H1 (cell line): ENCODE data around the gene MSH2. TPM values are rescaled to one million over a fixed set of nuclear protein-coding genes. Genes with fewer than 3 reads are reported as not detected.
A peak's percentile ranks its signal among the peaks of the same experiment; 100 is the strongest.

Source experiments
- CTCF ChIA-PET: fragments of 300-600 bp; sonication (Branson Sonifier 250); formaldehyde crosslinking; loops from one replicate; lab custom pipeline; 2021; ENCODE audit not compliant: partially characterized antibody; lab: Charles Lee
- POLR2A ChIA-PET: fragments of 300-600 bp; sonication (Branson Sonifier 250); formaldehyde crosslinking; loops from one replicate; lab custom pipeline; 2021; ENCODE audit warnings: inconsistent platforms; ENCODE audit not compliant: partially characterized antibody; lab: Charles Lee
- DNase-seq, 2 experiments: peaks; one replicate each; pipeline versions ENCODE4 v3.0.0 to v3.0.0-alpha.2; 2010 to 2022; ENCODE audit warnings: low spot score in 2 of 2, low read depth in 1 of 2, mixed read lengths in 1 of 2
- FAIRE-seq: peaks from 2 replicates; lab custom pipeline; 2011; peaks lifted over from hg19 to GRCh38; lab: Jason Lieb, UNC
- H2AFZ ChIP-seq: 2 replicates; pipeline ENCODE4 v1.8.1; 2012; ENCODE audit warnings: low read length, inconsistent platforms
- H2AK5ac ChIP-seq: 2 replicates; pipeline ENCODE4 v1.6.1; 2013; ENCODE audit warnings: low read depth, low read length
- H2BK120ac ChIP-seq: replicated peaks from 2 replicates; pipeline ENCODE3; 2013; ENCODE audit warnings: low read depth, low read length, inconsistent platforms
- H2BK12ac ChIP-seq: 2 replicates; pipeline ENCODE4 v1.6.1; 2013; ENCODE audit warnings: low read depth, low read length
- H2BK15ac ChIP-seq: 2 replicates; pipeline ENCODE4 v1.6.1; 2013; ENCODE audit warnings: low read length
- H2BK20ac ChIP-seq: 2 replicates; pipeline ENCODE4 v1.6.1; 2013; ENCODE audit warnings: low read length
- H2BK5ac ChIP-seq: 2 replicates; pipeline ENCODE4 v1.6.1; 2013; ENCODE audit warnings: low read depth, low read length
- H3K14ac ChIP-seq: 2 replicates; pipeline ENCODE4 v1.6.1; 2013; ENCODE audit warnings: inconsistent platforms; ENCODE audit not compliant: insufficient read length
- H3K18ac ChIP-seq: 2 replicates; pipeline ENCODE4 v1.6.1; 2013; ENCODE audit warnings: low read length; ENCODE audit errors: extremely low read depth
- H3K23ac ChIP-seq: 2 replicates; pipeline ENCODE4 v1.6.1; 2013; ENCODE audit warnings: inconsistent platforms; ENCODE audit not compliant: insufficient read length
- H3K23me2 ChIP-seq: 2 replicates; pipeline ENCODE4 v1.6.1; 2013; ENCODE audit warnings: low read depth, low read length
- H3K27ac ChIP-seq: 2 replicates; pipeline ENCODE4 v1.6.1; 2011; ENCODE audit warnings: low read depth, low read length, inconsistent platforms
- H3K27me3 ChIP-seq, 4 experiments: replicated peaks in 1 of 4; 1 replicate in 1 of 4; 2 replicates in 3 of 4; pipeline versions ENCODE4 v1.6.1 to v1.8.1; 2011 to 2013; ENCODE audit warnings: low read length in 3 of 4, mild to moderate bottlenecking in 3 of 4, inconsistent platforms in 2 of 4, mixed read lengths in 2 of 4, moderate library complexity in 1 of 4; ENCODE audit not compliant: control insufficient read depth in 3 of 4, insufficient read depth in 3 of 4; ENCODE audit errors: extremely low read depth in 1 of 4
- H3K36me3 ChIP-seq, 4 experiments: 2 replicates each; pipeline versions ENCODE4 v1.6.1 to v1.8.1; 2011 to 2013; ENCODE audit warnings: mild to moderate bottlenecking in 4 of 4, low read length in 3 of 4, moderate library complexity in 2 of 4, control low read depth in 1 of 4, inconsistent platforms in 1 of 4; ENCODE audit not compliant: insufficient read depth in 4 of 4, control insufficient read depth in 2 of 4
- H3K4ac ChIP-seq: replicated peaks from 2 replicates; pipeline ENCODE3; 2013; ENCODE audit warnings: low read length, low read depth, mixed read lengths, inconsistent platforms; ENCODE audit not compliant: insufficient read length
- H3K4me1 ChIP-seq, 4 experiments: replicated peaks in 1 of 4; 1 replicate in 1 of 4; 2 replicates in 3 of 4; pipeline versions ENCODE4 v1.6.1 to v1.8.1; 2011 to 2013; ENCODE audit warnings: low read length in 3 of 4, inconsistent platforms in 2 of 4, mixed read lengths in 1 of 4; ENCODE audit not compliant: insufficient read depth in 4 of 4, control insufficient read depth in 3 of 4
- H3K4me2 ChIP-seq, 2 experiments: 2 replicates each; pipeline versions ENCODE4 v1.6.1 to v1.8.1; 2011 to 2013; ENCODE audit warnings: low read depth in 2 of 2, low read length in 2 of 2, control low read depth in 1 of 2, inconsistent platforms in 1 of 2, mild to moderate bottlenecking in 1 of 2; ENCODE audit not compliant: insufficient read depth in 1 of 2
- H3K4me3 ChIP-seq, 4 experiments: fragments of 200-600, 300-600 bp in 1 of 4; sonication (generic), shearing (Covaris generic), sonication (Bioruptor Twin) in 1 of 4; 2 replicates each; pipeline versions ENCODE4 v1.5.1 to v1.8.1; 2011 to 2016; ENCODE audit warnings: low read length in 4 of 4, low read depth in 3 of 4, control low read depth in 2 of 4, inconsistent platforms in 2 of 4, mild to moderate bottlenecking in 2 of 4, mixed read lengths in 1 of 4, moderate library complexity in 1 of 4; ENCODE audit not compliant: insufficient read depth in 2 of 4; ENCODE audit errors: extremely low read depth in 1 of 4
- H3K56ac ChIP-seq: replicated peaks from 2 replicates; pipeline ENCODE3; 2013; ENCODE audit warnings: low read depth, mild to moderate bottlenecking, mixed read lengths, low read length, inconsistent platforms; ENCODE audit not compliant: insufficient read length
- H3K79me1 ChIP-seq: 2 replicates; pipeline ENCODE4 v1.6.1; 2013; ENCODE audit warnings: low read depth, low read length, control low read depth
- H3K79me2 ChIP-seq, 2 experiments: 2 replicates each; pipeline versions ENCODE4 v1.6.1 to v1.8.1; 2012 to 2013; ENCODE audit warnings: low read length in 2 of 2, mild to moderate bottlenecking in 2 of 2, inconsistent platforms in 1 of 2; ENCODE audit not compliant: insufficient read depth in 2 of 2, control insufficient read depth in 1 of 2
- H3K9ac ChIP-seq, 4 experiments: replicated peaks in 1 of 4; 1 replicate in 1 of 4; 2 replicates in 3 of 4; pipeline versions ENCODE4 v1.6.1 to v1.8.1; 2011 to 2013; ENCODE audit warnings: low read depth in 3 of 4, low read length in 3 of 4, control low read depth in 2 of 4, mild to moderate bottlenecking in 2 of 4, moderate library complexity in 2 of 4, inconsistent platforms in 1 of 4; ENCODE audit errors: extremely low read depth in 1 of 4
- H3K9me3 ChIP-seq, 2 experiments: 2 replicates each; pipeline versions ENCODE4 v1.6.1 to v1.8.1; 2012 to 2013; ENCODE audit warnings: mild to moderate bottlenecking in 2 of 2, moderate library complexity in 2 of 2, control low read depth in 1 of 2, inconsistent platforms in 1 of 2, low read depth in 1 of 2, low read length in 1 of 2, mixed read lengths in 1 of 2; ENCODE audit not compliant: insufficient read depth in 2 of 2
- H4K20me1 ChIP-seq, 2 experiments: replicated peaks in 1 of 2; 2 replicates each; pipeline versions ENCODE3 to v1.8.1; 2011 to 2013; ENCODE audit warnings: inconsistent platforms in 2 of 2, low read length in 2 of 2, mild to moderate bottlenecking in 1 of 2; ENCODE audit not compliant: insufficient read depth in 2 of 2, control insufficient read depth in 1 of 2
- H4K5ac ChIP-seq: 2 replicates; pipeline ENCODE4 v1.6.1; 2013; ENCODE audit warnings: low read length, low read depth, mixed read lengths, inconsistent platforms; ENCODE audit not compliant: insufficient read length
- H4K8ac ChIP-seq: 2 replicates; pipeline ENCODE4 v1.8.0; 2013; ENCODE audit warnings: mild to moderate bottlenecking, moderate library complexity, low read length, inconsistent platforms; ENCODE audit not compliant: insufficient read depth; ENCODE audit errors: extremely low read depth
- H4K91ac ChIP-seq: replicated peaks from 2 replicates; pipeline ENCODE3; 2013; ENCODE audit warnings: low read length, mixed read lengths, inconsistent platforms; ENCODE audit not compliant: insufficient read length
- BRCA1 ChIP-seq: IDR thresholded peaks from 2 replicates; pipeline ENCODE4 v1.6.1; 2012; ENCODE audit warnings: low read depth, low read length, improper control_type of control experiment
- KDM1A ChIP-seq: fragments of 200-600, 300-600 bp; sonication (generic); IDR thresholded peaks from 2 replicates; pipeline ENCODE4 v1.7.1; 2016; ENCODE audit warnings: mild to moderate bottlenecking, low read length, borderline replicate concordance
- KDM4A ChIP-seq: IDR thresholded peaks from one replicate; pipeline ENCODE4 v1.7.1; 2012; ENCODE audit warnings: low read depth, mild to moderate bottlenecking, moderate library complexity, low read length, inconsistent platforms; ENCODE audit not compliant: severe bottlenecking
- KDM5A ChIP-seq: fragments of 200-600 bp; IDR thresholded peaks from 2 replicates; pipeline ENCODE4 v1.7.1; 2012; ENCODE audit warnings: mild to moderate bottlenecking, low read length, inconsistent platforms, mixed read lengths
- NANOG ChIP-seq: IDR thresholded peaks from 2 replicates; pipeline ENCODE4 v1.6.1; 2011; ENCODE audit warnings: low read length, low read depth, mild to moderate bottlenecking, inconsistent platforms; ENCODE audit not compliant: insufficient read depth, poor library complexity, severe bottlenecking
- PHF8 ChIP-seq: fragments of 200-600 bp; sonication (generic); conservative IDR thresholded peaks from 2 replicates; pipeline ENCODE4 v1.7.1; 2012; ENCODE audit warnings: low read depth, mild to moderate bottlenecking, inconsistent platforms, low read length, moderate library complexity
- POLR2AphosphoS5 ChIP-seq: IDR thresholded peaks from 2 replicates; pipeline ENCODE4 v1.6.1; 2011; ENCODE audit warnings: low read depth, low read length
- SIX5 ChIP-seq: IDR thresholded peaks from 2 replicates; pipeline ENCODE4 v1.6.1; 2011; ENCODE audit warnings: mild to moderate bottlenecking, low read depth, low read length
- WGBS, 2 experiments: shearing (Covaris generic) in 1 of 2; methylation state at CpG; one replicate each; pipeline versions ENCODE4 v1.1.6 to v1.1.7; 2013 to 2015; ENCODE audit warnings: low lambda C conversion rate in 2 of 2, mixed read lengths in 2 of 2, inconsistent platforms in 1 of 2, low coverage in 1 of 2, missing lambda C conversion rate in 1 of 2; ENCODE audit not compliant: insufficient replicate concordance in 2 of 2, insufficient coverage in 1 of 2, insufficient read length in 1 of 2; ENCODE audit errors: extremely low coverage in 1 of 2, missing lambda C conversion rate in 1 of 2; 5-methylcytosine and 5-hydroxymethylcytosine counted together
- polyA plus RNA-seq, 7 experiments: library from polyadenylated mRNA; depleted of rRNA in 3 of 7; stranded (reverse) in 5 of 7; unstranded in 2 of 7; fragments of >200 nt in 5 of 7; fragments of 200-250 nt in 2 of 7; gene quantifications; 1 replicate in 5 of 7; 2 replicates in 1 of 7; 4 replicates in 1 of 7; pipeline versions ENCODE4 v1.2.1 to v1.2.3, GENCODE V29; 2011 to 2013; ENCODE audit warnings: missing spikeins in 2 of 7, mixed read lengths in 2 of 7
- total RNA-seq: library from RNA; stranded (reverse); fragmentation: NEBNext Ultra II Directional; extraction: Animal tissue kit (Norgen Biotek cat#: 25700); gene quantifications from 2 replicates; pipeline ENCODE4 v1.2.1, GENCODE V29; 2021

MSH2 gene
- total and polyA plus RNA-seq, 2 of the 8 experiments (the other 6 are each of a cell fraction or from before 2014, with no cell fraction given): 64.1 to 228 TPM

- Histone ChIP-seq H2BK120ac (no peak overlapping the region), H3K4me3 (no peak overlapping the region), H3K36me3 (peaks cover 0 to 24% (median 12%) of the 10 kb centered on the region in 4 experiments; a peak in 5 of 8 replicates), H3K27me3 (no peaks in the 10 kb centered on the region), H3K56ac (no peak overlapping the region), H3K4ac (no peak overlapping the region), H3K79me2 (no peaks in the 10 kb centered on the region), H4K20me1 (no peaks in the 10 kb centered on the region), H2BK12ac (no peak overlapping the region), H3K23me2 (no peaks in the 10 kb centered on the region), H4K91ac (no peak overlapping the region), H3K9me3 (no peaks in the 10 kb centered on the region; a peak in 1 of 4 replicates), H2BK15ac (no peak overlapping the region), H3K18ac (no peak overlapping the region), H2AK5ac (no peak overlapping the region), H3K4me1 (peaks cover 0 to 4% (median under 1%) of the 10 kb centered on the region in 4 experiments; a peak in 2 of 7 replicates), H3K9ac (no peak overlapping the region), H3K14ac (no peak overlapping the region), H2BK5ac (no peak overlapping the region), H2BK20ac (no peak overlapping the region), H3K79me1 (peaks cover 2% of the 10 kb centered on the region; the same call in 1 of the 2 replicates), H4K8ac (no peak overlapping the region), H3K4me2 (no peak overlapping the region), H3K27ac (no peak overlapping the region), H3K23ac (no peak overlapping the region), H4K5ac (no peak overlapping the region), H2AFZ (no peak overlapping the region)
- TF ChIP-seq POLR2AphosphoS5 (0 out of 2 replicates have a peak, but pooled peaks have one; percentile 41), BRCA1 (no peak), KDM1A (no peak), SIX5 (no peak), KDM5A (no peak), PHF8 (no peak), NANOG (no peak), KDM4A (no peak)
- ChIA-PET POLR2A (interaction anchor here (0.9 to 1.2 kb wide), 2 partner anchors 8 to 13 kb away, joined by 3 to 6 read pairs; no protein-coding TSS in a partner anchor), CTCF (interaction anchor here (0.9 kb wide), 1 partner anchor 50 kb away, joined by 3 read pairs; no protein-coding TSS in a partner anchor)
- FAIRE-seq (no peak), DNase-seq (no peak)
- 100% methylated on average over 1 of the region's 1 CpG; no CpG with 5 or more reads in 1 of the 2 experiments for WGBS, 2 experiments
Observed at GRCh38 chr2:47487498-47487875, 84.5 kb downstream of the MSH2 start.
